ENCODE data around the gene SETBP1.

DNA sequence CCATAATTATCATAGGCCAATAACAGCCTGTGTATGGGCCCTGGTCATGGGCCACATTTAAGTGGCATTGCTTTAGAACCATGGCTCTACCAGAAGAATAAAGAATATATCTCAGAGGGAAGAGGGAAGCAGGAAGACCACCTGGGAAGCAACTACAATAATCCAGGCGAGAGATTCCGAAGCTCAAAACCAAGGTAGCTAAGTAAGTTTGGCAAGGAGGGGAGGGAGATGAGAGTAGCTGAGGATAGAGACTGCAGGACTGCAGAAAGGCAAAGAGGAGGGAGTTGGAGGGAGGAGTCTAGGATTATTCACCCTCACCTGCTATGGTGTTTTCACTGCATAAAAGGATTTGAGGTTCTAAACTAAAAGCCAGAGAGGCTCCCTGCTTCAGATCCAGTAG is 293.5 kb downstream of the SETBP1 start:
- TF ChIP-seq POLR2A (IDR thresholded peaks at IDR 0.05) = no peak
- TF ChIP-seq, protein P1, sequence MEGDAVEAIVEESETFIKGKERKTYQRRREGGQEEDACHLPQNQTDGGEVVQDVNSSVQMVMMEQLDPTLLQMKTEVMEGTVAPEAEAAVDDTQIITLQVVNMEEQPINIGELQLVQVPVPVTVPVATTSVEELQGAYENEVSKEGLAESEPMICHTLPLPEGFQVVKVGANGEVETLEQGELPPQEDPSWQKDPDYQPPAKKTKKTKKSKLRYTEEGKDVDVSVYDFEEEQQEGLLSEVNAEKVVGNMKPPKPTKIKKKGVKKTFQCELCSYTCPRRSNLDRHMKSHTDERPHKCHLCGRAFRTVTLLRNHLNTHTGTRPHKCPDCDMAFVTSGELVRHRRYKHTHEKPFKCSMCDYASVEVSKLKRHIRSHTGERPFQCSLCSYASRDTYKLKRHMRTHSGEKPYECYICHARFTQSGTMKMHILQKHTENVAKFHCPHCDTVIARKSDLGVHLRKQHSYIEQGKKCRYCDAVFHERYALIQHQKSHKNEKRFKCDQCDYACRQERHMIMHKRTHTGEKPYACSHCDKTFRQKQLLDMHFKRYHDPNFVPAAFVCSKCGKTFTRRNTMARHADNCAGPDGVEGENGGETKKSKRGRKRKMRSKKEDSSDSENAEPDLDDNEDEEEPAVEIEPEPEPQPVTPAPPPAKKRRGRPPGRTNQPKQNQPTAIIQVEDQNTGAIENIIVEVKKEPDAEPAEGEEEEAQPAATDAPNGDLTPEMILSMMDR (IDR thresholded peaks at IDR 0.05) = no peak
